Keratinocyte (primary cell): Measurements from ENCODE around the gene ITPR2. TPM values are rescaled to one million over a fixed set of nuclear protein-coding genes. Genes with fewer than 3 reads are reported as not detected.

Experiments used
- DNase-seq: peaks from one replicate; pipeline ENCODE4 v3.0.0-alpha.2; 2011; ENCODE audit warnings: low read depth, missing footprints, low spot score
- FAIRE-seq: peaks from 2 replicates; lab custom pipeline; 2011; peaks lifted over from hg19 to GRCh38; lab: Jason Lieb, UNC
- H2AFZ ChIP-seq: 2 replicates; pipeline ENCODE4 v1.6.0; 2012; ENCODE audit warnings: low read length, control low read depth, inconsistent platforms; ENCODE audit not compliant: control insufficient read depth
- H3K27ac ChIP-seq: 2 replicates; pipeline ENCODE4 v1.5.1; 2011; ENCODE audit warnings: low read length; ENCODE audit not compliant: control insufficient read depth, insufficient read depth
- H3K27me3 ChIP-seq: 3 replicates; pipeline ENCODE4 v1.6.0; 2011; ENCODE audit warnings: low read length; ENCODE audit not compliant: control insufficient read depth, insufficient read depth; ENCODE audit errors: extremely low read depth
- H3K36me3 ChIP-seq, 2 experiments: 2 replicates in 1 of 2; 3 replicates in 1 of 2; pipeline ENCODE4 v1.5.1; 2011; ENCODE audit warnings: low read length in 2 of 2, mild to moderate bottlenecking in 1 of 2; ENCODE audit not compliant: control insufficient read depth in 2 of 2, insufficient read depth in 2 of 2; ENCODE audit errors: extremely low read depth in 1 of 2
- H3K4me1 ChIP-seq: 3 replicates; pipeline ENCODE4 v1.5.1; 2011; ENCODE audit warnings: low read length; ENCODE audit not compliant: control insufficient read depth, insufficient read depth; ENCODE audit errors: extremely low read depth
- H3K4me2 ChIP-seq: 3 replicates; pipeline ENCODE4 v1.6.0; 2011; ENCODE audit warnings: low read depth, low read length; ENCODE audit not compliant: control insufficient read depth, insufficient read depth; ENCODE audit errors: extremely low read depth
- H3K4me3 ChIP-seq, 3 experiments: fragments of 200-600 bp in 1 of 3; sonication (generic) in 1 of 3; 2 replicates in 2 of 3; 3 replicates in 1 of 3; pipeline ENCODE4 v1.5.1; 2011 to 2016; ENCODE audit warnings: low read length in 3 of 3, mild to moderate bottlenecking in 3 of 3, control low read depth in 2 of 3, inconsistent platforms in 1 of 3, low read depth in 1 of 3, mixed read lengths in 1 of 3, mixed run types in 1 of 3, moderate library complexity in 1 of 3; ENCODE audit not compliant: control insufficient read depth in 2 of 3, insufficient read depth in 2 of 3; ENCODE audit errors: extremely low read depth in 1 of 3
- H3K79me2 ChIP-seq: 2 replicates; pipeline ENCODE4 v1.6.0; 2012; ENCODE audit warnings: low read length; ENCODE audit not compliant: control insufficient read depth, insufficient read depth
- H3K9ac ChIP-seq: 3 replicates; pipeline ENCODE4 v1.6.0; 2011; ENCODE audit warnings: low read length; ENCODE audit not compliant: control insufficient read depth, insufficient read depth; ENCODE audit errors: extremely low read depth
- H3K9me1 ChIP-seq: 3 replicates; pipeline ENCODE4 v1.6.0; 2011; ENCODE audit warnings: low read length; ENCODE audit not compliant: control insufficient read depth, insufficient read depth; ENCODE audit errors: extremely low read depth
- H3K9me3 ChIP-seq: 2 replicates; pipeline ENCODE4 v1.5.1; 2012; ENCODE audit warnings: low read depth, low read length; ENCODE audit not compliant: control insufficient read depth
- H4K20me1 ChIP-seq: 3 replicates; pipeline ENCODE4 v1.6.0; 2011; ENCODE audit warnings: low read length; ENCODE audit not compliant: control insufficient read depth, insufficient read depth; ENCODE audit errors: extremely low read depth
- CTCF ChIP-seq, 3 experiments: IDR thresholded peaks in 1 of 3; conservative IDR thresholded peaks in 1 of 3; optimal IDR thresholded peaks in 1 of 3; 2 replicates in 2 of 3; 3 replicates in 1 of 3; pipeline versions ENCODE3 to v1.5.1; 2011; ENCODE audit warnings: low read length in 3 of 3, mild to moderate bottlenecking in 3 of 3, moderate library complexity in 2 of 3, control low read depth in 1 of 3, inconsistent platforms in 1 of 3; ENCODE audit not compliant: insufficient read depth in 2 of 3; ENCODE audit errors: extremely low read depth in 1 of 3
- EZH2 ChIP-seq: IDR thresholded peaks from one replicate; pipeline ENCODE4 v1.6.1; 2012; ENCODE audit warnings: inconsistent platforms, mild to moderate bottlenecking, low read length, moderate library complexity
- dilution Hi-C: fragments of 300-500 bp; cut with MboI; formaldehyde crosslinking; loops from one replicate; pipeline ENCODE4 v1.7.0; 2020; ENCODE audit warnings: low sequenced_read_pairs; ENCODE audit not compliant: extremely low pct_ligation_motif_present
- polyA plus RNA-seq, 5 experiments: library from polyadenylated mRNA; depleted of rRNA in 3 of 5; stranded (reverse) in 3 of 5; stranded (forward) in 1 of 5; unstranded in 1 of 5; fragments of >200 nt; gene quantifications; 1 replicate in 1 of 5; 2 replicates in 3 of 5; 3 replicates in 1 of 5; pipeline versions ENCODE4 v1.2.1 to v1.2.3, GENCODE V29; 2011 to 2012; ENCODE audit warnings: missing spikeins in 2 of 5, low read depth in 1 of 5, low replicate concordance in 1 of 5

The ITPR2 gene
- polyA plus RNA-seq, 1 donor (not counting 4 experiments of a cell fraction or from before 2014, with no cell fraction given): 7.6 TPM

- Histone ChIP-seq H3K4me3 (no peak overlapping the region), H3K4me1 (peaks cover 13% of the 10 kb centered on the region), H3K27me3 (no peaks in the 10 kb centered on the region), H3K36me3 (no peaks in the 10 kb centered on the region), H3K9me1 (no peaks in the 10 kb centered on the region), H3K9ac (no peak overlapping the region), H3K4me2 (no peak overlapping the region), H3K9me3 (no peaks in the 10 kb centered on the region), H3K27ac (no peak overlapping the region), H4K20me1 (no peaks in the 10 kb centered on the region), H3K79me2 (no peaks in the 10 kb centered on the region), H2AFZ (no peak overlapping the region)
- TF ChIP-seq EZH2 (no peak), CTCF (optimal IDR thresholded peaks at IDR 0.05 in 1 of 3, IDR thresholded peaks at IDR 0.05 in 1 of 3, conservative IDR thresholded peaks at IDR 0.05 in 1 of 3; ENCODE audit: extremely low read depth in 1 of 3, insufficient read depth in 2 of 3, low read length in 3 of 3) (no peak)
- FAIRE-seq: peak; percentile 71
- dilution Hi-C loops: no loop called here
- no peak for DNase-seq
These were observed 463.4 kb downstream of the ITPR2 start for GRCh38 chr12:26369588-26369987.

- no peaks in the 10 kb centered on the region for H3K27me3 ChIP-seq
- H3K27ac ChIP-seq: no peak overlapping the region
- TF ChIP-seq EZH2 (no peak), CTCF (optimal IDR thresholded peaks at IDR 0.05 in 1 of 3, IDR thresholded peaks at IDR 0.05 in 1 of 3, conservative IDR thresholded peaks at IDR 0.05 in 1 of 3; ENCODE audit: extremely low read depth in 1 of 3, insufficient read depth in 2 of 3, low read length in 3 of 3) (no peak)
- no peaks in the 10 kb centered on the region for H3K4me1 ChIP-seq
- H3K79me2 ChIP-seq: no peaks in the 10 kb centered on the region
- no peaks in the 10 kb centered on the region for H3K9me3 ChIP-seq
- H3K9me1 ChIP-seq: no peaks in the 10 kb centered on the region
- H4K20me1 ChIP-seq: no peaks in the 10 kb centered on the region
- dilution Hi-C loops: no loop called here
- no peak overlapping the region for H3K4me2 ChIP-seq
- no peak overlapping the region for H2AFZ ChIP-seq
- no peak for FAIRE-seq
- no peak overlapping the region for H3K4me3 ChIP-seq
- DNase-seq: no peak
- no peak overlapping the region for H3K9ac ChIP-seq
- H3K36me3 ChIP-seq: no peaks in the 10 kb centered on the region
These were observed 464.8 kb downstream of the ITPR2 start for GRCh38 chr12:26367991-26368730.
